Measurements from ENCODE around the gene ZNF532. TPM values are rescaled to one million over a fixed set of nuclear protein-coding genes. Genes with fewer than 3 reads are reported as not detected.

ZNF532 gene
- total and polyA plus RNA-seq, 2 donors from 2014 or later, result 5.7 to 76.3 TPM

- H3K36me3 ChIP-seq (ENCODE audit: control insufficient read depth in 2 of 3, insufficient read depth in 3 of 3, low read length in 3 of 3), result peaks cover 0 to 4% (median 4%) of the 10 kb centered on the region in 3 donors
- FAIRE-seq, result no peak
Observed at GRCh38 chr18:58958628-58959027, 94.0 kb downstream of the ZNF532 start.

GRCh38 chr18:58960508-58960907, 95.8 kb downstream of the ZNF532 start:
- FAIRE-seq (no peak), DNase-seq (no peak)
- Histone ChIP-seq H3K4me1 (ENCODE audit: control insufficient read depth in 2 of 3, insufficient read depth in 2 of 3, low read depth in 1 of 3, low read length in 3 of 3) (peaks cover 0 to 5% (median 0%) of the 10 kb centered on the region in 3 donors), H3K27me3 (ENCODE audit: control insufficient read depth, insufficient read depth, low read length) (no peaks in the 10 kb centered on the region), H3K9me3 (ENCODE audit: control insufficient read depth in 2 of 3, insufficient read depth in 1 of 3, low read length in 3 of 3) (no peaks in the 10 kb centered on the region), H3K4me3 (ENCODE audit: low read length in 3 of 3) (no peak overlapping the region), H3K36me3 (ENCODE audit: control insufficient read depth in 2 of 3, insufficient read depth in 3 of 3, low read length in 3 of 3) (peaks cover 0 to 4% (median 0%) of the 10 kb centered on the region in 3 donors), H3K9ac (ENCODE audit: low read length in 3 of 3) (no peak overlapping the region), H3K27ac (ENCODE audit: low read depth in 2 of 2, low read length in 2 of 2) (no peak overlapping the region)
- intact Hi-C loops (cut with DNase I), result no loop called here
- no peak for TF ChIP-seq CTCF (IDR thresholded peaks at IDR 0.05; ENCODE audit: borderline replicate concordance, extremely low read depth, insufficient read depth)

More at GRCh38 chr18:58958628-58959027, 94.0 kb downstream of the ZNF532 start:
- Histone ChIP-seq H3K27me3 (ENCODE audit: control insufficient read depth, insufficient read depth, low read length) (no peaks in the 10 kb centered on the region), H3K9ac (ENCODE audit: low read length in 3 of 3) (no peak overlapping the region), H3K4me3 (ENCODE audit: low read length in 3 of 3) (no peak overlapping the region), H3K9me3 (ENCODE audit: control insufficient read depth in 2 of 3, insufficient read depth in 1 of 3, low read length in 3 of 3) (no peaks in the 10 kb centered on the region), H3K4me1 (ENCODE audit: control insufficient read depth in 2 of 3, insufficient read depth in 2 of 3, low read depth in 1 of 3, low read length in 3 of 3) (peaks cover 0 to 5% (median 5%) of the 10 kb centered on the region in 3 donors), H3K27ac (ENCODE audit: low read depth in 2 of 2, low read length in 2 of 2) (no peak overlapping the region)
- no peak for DNase-seq
- intact Hi-C loops (cut with DNase I), result no loop called here
- TF ChIP-seq CTCF (IDR thresholded peaks at IDR 0.05; ENCODE audit: borderline replicate concordance, extremely low read depth, insufficient read depth), result no peak

GRCh38 chr18:58960946-58961722, 96.5 kb downstream of the ZNF532 start:
- no peak for TF ChIP-seq CTCF (IDR thresholded peaks at IDR 0.05; ENCODE audit: borderline replicate concordance, extremely low read depth, insufficient read depth)
- Histone ChIP-seq H3K27me3 (ENCODE audit: control insufficient read depth, insufficient read depth, low read length) (no peaks in the 10 kb centered on the region), H3K9ac (ENCODE audit: low read length in 3 of 3) (no peak overlapping the region), H3K36me3 (ENCODE audit: control insufficient read depth in 2 of 3, insufficient read depth in 3 of 3, low read length in 3 of 3) (peaks cover 0 to 4% (median 0%) of the 10 kb centered on the region in 3 donors), H3K9me3 (ENCODE audit: control insufficient read depth in 2 of 3, insufficient read depth in 1 of 3, low read length in 3 of 3) (no peaks in the 10 kb centered on the region), H3K4me3 (ENCODE audit: low read length in 3 of 3) (no peak overlapping the region), H3K4me1 (ENCODE audit: control insufficient read depth in 2 of 3, insufficient read depth in 2 of 3, low read depth in 1 of 3, low read length in 3 of 3) (peaks cover 0 to 8% (median 0%) of the 10 kb centered on the region in 3 donors), H3K27ac (ENCODE audit: low read depth in 2 of 2, low read length in 2 of 2) (no peak overlapping the region)
- DNase-seq, result no peak
- intact Hi-C loops (cut with DNase I), result no loop called here
- no peak for FAIRE-seq
